Suprapubic skin (tissue), 4 donors: ENCODE results near the gene LRRC1. TPM values are rescaled to one million over a fixed set of nuclear protein-coding genes. Genes with fewer than 3 reads are reported as not detected.

ENCODE experiments used
- DNase-seq, 2 donors: peaks; one replicate each; pipeline ENCODE4 v3.0.0-alpha.2; 2019; ENCODE audit warnings: low spot score in 2 of 2
- H3K27ac ChIP-seq: fragments of 200-600 bp; sonication (generic); one replicate; pipeline ENCODE4 v1.5.1; 2019
- H3K27me3 ChIP-seq: fragments of 200-600 bp; sonication (generic); one replicate; pipeline ENCODE4 v1.5.1; 2019
- H3K36me3 ChIP-seq: fragments of 200-600 bp; sonication (generic); one replicate; pipeline ENCODE4 v1.5.1; 2019
- H3K4me1 ChIP-seq: fragments of 200-600 bp; sonication (generic); one replicate; pipeline ENCODE4 v1.5.1; 2019
- H3K4me3 ChIP-seq: fragments of 200-600 bp; sonication (generic); one replicate; pipeline ENCODE4 v1.5.1; 2019; ENCODE audit warnings: mild to moderate bottlenecking
- H3K9me3 ChIP-seq: fragments of 200-600 bp; sonication (generic); one replicate; pipeline ENCODE4 v1.5.1; 2019
- EP300 ChIP-seq: sonication (generic); formaldehyde crosslinking; IDR thresholded peaks from one replicate; pipeline ENCODE4 v1.6.1; 2017; ENCODE audit warnings: antibody characterized with exemption
- POLR2A ChIP-seq, 2 donors: fragments of 450-650 bp; IDR thresholded peaks; one replicate each; pipeline ENCODE4 v1.6.1; 2017; ENCODE audit warnings: antibody characterized with exemption in 2 of 2, mild to moderate bottlenecking in 2 of 2, moderate library complexity in 2 of 2
- POLR2AphosphoS5 ChIP-seq, 3 donors: sonication (generic); formaldehyde crosslinking; IDR thresholded peaks; one replicate each; pipeline ENCODE4 v1.6.1; 2017; ENCODE audit warnings: antibody characterized with exemption in 3 of 3
- WGBS: methylation state at CpG from one replicate; pipeline ENCODE4 v1.1.5; 2018; 5-methylcytosine and 5-hydroxymethylcytosine counted together
- total RNA-seq, 4 donors: library from RNA; depleted of rRNA; stranded (reverse); fragments of >200 nt; gene quantifications; one replicate each; pipeline ENCODE4 v1.1.0, GENCODE V29; 2016
- TF ChIP-seq, protein P1 (sequence below), 2 donors: fragments of 200-600 bp in 1 of 2; fragments of 450-650 bp in 1 of 2; sonication (generic) in 1 of 2; IDR thresholded peaks; one replicate each; pipeline ENCODE4 v1.5.1; 2016 to 2019; ENCODE audit warnings: antibody characterized with exemption in 2 of 2, mild to moderate bottlenecking in 1 of 2, moderate library complexity in 1 of 2

The LRRC1 gene
- total RNA-seq, 4 donors from 2014 or later, result 34.6 to 80.9 (median 42.4) TPM

GRCh38 chr6:53855940-53856339 is 61.1 kb downstream of the LRRC1 start:
- H3K4me1 ChIP-seq, result peaks cover 34% of the 10 kb centered on the region
- DNase-seq, result no peak
- H3K4me3 ChIP-seq, result no peak overlapping the region
- H3K9me3 ChIP-seq, result no peaks in the 10 kb centered on the region
- no peaks in the 10 kb centered on the region for H3K36me3 ChIP-seq
- H3K27me3 ChIP-seq, result no peaks in the 10 kb centered on the region
- no peak overlapping the region for H3K27ac ChIP-seq
- 80% methylated on average over 2 of the region's 2 CpGs for WGBS
- TF ChIP-seq POLR2AphosphoS5 (IDR thresholded peaks at IDR 0.05), result no peak
- TF ChIP-seq POLR2A (IDR thresholded peaks at IDR 0.05), result no peak
- TF ChIP-seq EP300, result no peak
- TF ChIP-seq, protein P1, sequence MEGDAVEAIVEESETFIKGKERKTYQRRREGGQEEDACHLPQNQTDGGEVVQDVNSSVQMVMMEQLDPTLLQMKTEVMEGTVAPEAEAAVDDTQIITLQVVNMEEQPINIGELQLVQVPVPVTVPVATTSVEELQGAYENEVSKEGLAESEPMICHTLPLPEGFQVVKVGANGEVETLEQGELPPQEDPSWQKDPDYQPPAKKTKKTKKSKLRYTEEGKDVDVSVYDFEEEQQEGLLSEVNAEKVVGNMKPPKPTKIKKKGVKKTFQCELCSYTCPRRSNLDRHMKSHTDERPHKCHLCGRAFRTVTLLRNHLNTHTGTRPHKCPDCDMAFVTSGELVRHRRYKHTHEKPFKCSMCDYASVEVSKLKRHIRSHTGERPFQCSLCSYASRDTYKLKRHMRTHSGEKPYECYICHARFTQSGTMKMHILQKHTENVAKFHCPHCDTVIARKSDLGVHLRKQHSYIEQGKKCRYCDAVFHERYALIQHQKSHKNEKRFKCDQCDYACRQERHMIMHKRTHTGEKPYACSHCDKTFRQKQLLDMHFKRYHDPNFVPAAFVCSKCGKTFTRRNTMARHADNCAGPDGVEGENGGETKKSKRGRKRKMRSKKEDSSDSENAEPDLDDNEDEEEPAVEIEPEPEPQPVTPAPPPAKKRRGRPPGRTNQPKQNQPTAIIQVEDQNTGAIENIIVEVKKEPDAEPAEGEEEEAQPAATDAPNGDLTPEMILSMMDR (IDR thresholded peaks at IDR 0.05), result no peak

DNA sequence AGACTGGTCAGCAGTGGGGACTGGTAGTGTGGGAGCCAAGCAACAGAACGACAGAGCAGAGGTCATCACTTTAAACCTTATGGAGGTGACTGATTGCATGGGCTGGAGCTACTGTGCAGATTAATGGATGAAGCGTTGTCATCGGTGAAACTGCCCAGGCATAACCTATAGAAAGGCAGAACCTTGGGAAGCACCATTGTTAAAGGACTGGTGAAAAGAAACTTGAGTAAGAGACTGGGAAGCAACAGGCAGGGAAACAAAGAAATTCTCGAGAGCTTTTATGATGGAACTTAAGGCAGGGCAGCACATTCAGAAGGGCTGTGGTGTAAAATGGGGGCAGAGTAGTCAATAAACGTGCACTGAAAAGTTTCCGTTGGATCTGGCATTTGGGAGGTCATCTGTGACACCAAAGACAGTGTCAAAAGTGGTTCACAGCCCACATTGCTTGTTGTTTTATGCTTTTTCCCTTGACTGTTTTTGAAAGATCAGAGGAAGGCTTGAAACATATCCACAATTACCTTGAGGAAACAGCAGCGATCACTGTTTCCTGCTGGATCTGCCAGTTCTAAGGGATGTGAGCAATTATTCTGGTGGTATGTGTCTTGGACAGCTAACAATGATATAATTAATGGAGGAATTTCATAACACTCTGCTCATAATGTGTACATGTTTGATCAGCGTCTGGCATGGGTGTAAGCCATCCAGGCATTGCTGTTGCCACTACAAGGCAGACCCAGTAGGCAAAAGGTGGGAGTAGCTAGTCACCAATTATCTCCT is 62.7 kb downstream of the LRRC1 start:
- Histone ChIP-seq H3K27ac (peak overlapping the region; percentile 40), H3K27me3 (no peaks in the 10 kb centered on the region), H3K4me1 (peaks cover 48% of the 10 kb centered on the region), H3K9me3 (no peaks in the 10 kb centered on the region), H3K4me3 (no peak overlapping the region), H3K36me3 (no peaks in the 10 kb centered on the region)
- no peak for TF ChIP-seq POLR2AphosphoS5 (IDR thresholded peaks at IDR 0.05)
- TF ChIP-seq EP300, result no peak
- TF ChIP-seq, protein P1 (IDR thresholded peaks at IDR 0.05), result no peak
- TF ChIP-seq POLR2A (IDR thresholded peaks at IDR 0.05), result no peak
- WGBS, result 52% methylated on average over 8 of the region's 8 CpGs
- DNase-seq, result no peak

GRCh38 chr6:53858196-53858595 is 63.4 kb downstream of the LRRC1 start:
- Histone ChIP-seq H3K4me1 (peaks cover 55% of the 10 kb centered on the region), H3K27me3 (no peaks in the 10 kb centered on the region), H3K27ac (peak overlapping the region; percentile 40), H3K4me3 (no peak overlapping the region), H3K9me3 (no peaks in the 10 kb centered on the region), H3K36me3 (no peaks in the 10 kb centered on the region)
- TF ChIP-seq EP300, result no peak
- TF ChIP-seq, protein P1 (IDR thresholded peaks at IDR 0.05), result no peak
- no peak for TF ChIP-seq POLR2AphosphoS5 (IDR thresholded peaks at IDR 0.05)
- TF ChIP-seq POLR2A (IDR thresholded peaks at IDR 0.05), result no peak
- no peak for DNase-seq

- no peak for DNase-seq
- Histone ChIP-seq H3K9me3 (no peaks in the 10 kb centered on the region), H3K36me3 (no peaks in the 10 kb centered on the region), H3K27me3 (no peaks in the 10 kb centered on the region), H3K27ac (no peak overlapping the region), H3K4me3 (no peak overlapping the region), H3K4me1 (peaks cover 59% of the 10 kb centered on the region)
- WGBS, result 45% methylated on average over 3 of the region's 3 CpGs
- TF ChIP-seq, protein P1 (IDR thresholded peaks at IDR 0.05), result no peak
- TF ChIP-seq POLR2A (IDR thresholded peaks at IDR 0.05) (no peak), POLR2AphosphoS5 (IDR thresholded peaks at IDR 0.05) (no peak), EP300 (no peak)
Observed at GRCh38 chr6:53858913-53859312, 64.1 kb downstream of the LRRC1 start.

- H3K27ac ChIP-seq, result no peak overlapping the region
- TF ChIP-seq POLR2AphosphoS5 (IDR thresholded peaks at IDR 0.05), result no peak
- no peaks in the 10 kb centered on the region for H3K36me3 ChIP-seq
- 94% methylated on average over 2 of the region's 2 CpGs for WGBS
- H3K4me3 ChIP-seq, result no peak overlapping the region
- H3K4me1 ChIP-seq, result peaks cover 55% of the 10 kb centered on the region
- no peaks in the 10 kb centered on the region for H3K9me3 ChIP-seq
- H3K27me3 ChIP-seq, result no peaks in the 10 kb centered on the region
- no peak for DNase-seq
Observed at GRCh38 chr6:53860511-53860910, 65.7 kb downstream of the LRRC1 start.
